Measurements from ENCODE around the gene YIPF7.

YIPF7 gene

GRCh38 chr4:44632733-44633132 lies 18.7 kb downstream of the YIPF7 start:
- Histone ChIP-seq H3K4me3 (no peak overlapping the region), H3K4me1 (no peaks in the 10 kb centered on the region), H3K9me3 (replicated peaks in 1 of 11) (no peaks in the 10 kb centered on the region), H3K4me2 (no peak overlapping the region), H3K36me3 (no peaks in the 10 kb centered on the region), H3K27ac (no peak overlapping the region), H3K27me3 (no peaks in the 10 kb centered on the region), H4K20me1 (no peaks in the 10 kb centered on the region), H3K9ac (no peak overlapping the region)
- no peak for TF ChIP-seq Cebpa-rat (IDR thresholded peaks at IDR 0.05)

GRCh38 chr4:44632089-44632488 lies 19.3 kb downstream of the YIPF7 start:
- Histone ChIP-seq H4K20me1 (no peaks in the 10 kb centered on the region), H3K27me3 (no peaks in the 10 kb centered on the region), H3K9me3 (replicated peaks in 1 of 11) (no peaks in the 10 kb centered on the region), H3K36me3 (no peaks in the 10 kb centered on the region), H3K9ac (no peak overlapping the region), H3K4me3 (no peak overlapping the region), H3K4me2 (no peak overlapping the region), H3K4me1 (no peaks in the 10 kb centered on the region), H3K27ac (no peak overlapping the region)
- no peak for TF ChIP-seq Cebpa-rat (IDR thresholded peaks at IDR 0.05)

GRCh38 chr4:44629280-44629866 lies 22.1 kb downstream of the YIPF7 start:
- H3K27ac ChIP-seq, result no peak overlapping the region
- no peak for TF ChIP-seq Cebpa-rat (IDR thresholded peaks at IDR 0.05)
- no peaks in the 10 kb centered on the region for H4K20me1 ChIP-seq
- no peak overlapping the region for H3K4me2 ChIP-seq
- no peaks in the 10 kb centered on the region for H3K36me3 ChIP-seq
- no peaks in the 10 kb centered on the region for H3K27me3 ChIP-seq
- no peak overlapping the region for H3K4me3 ChIP-seq
- H3K9ac ChIP-seq, result no peak overlapping the region
- H3K9me3 ChIP-seq (replicated peaks in 1 of 11), result no peaks in the 10 kb centered on the region
- no peaks in the 10 kb centered on the region for H3K4me1 ChIP-seq

DNA sequence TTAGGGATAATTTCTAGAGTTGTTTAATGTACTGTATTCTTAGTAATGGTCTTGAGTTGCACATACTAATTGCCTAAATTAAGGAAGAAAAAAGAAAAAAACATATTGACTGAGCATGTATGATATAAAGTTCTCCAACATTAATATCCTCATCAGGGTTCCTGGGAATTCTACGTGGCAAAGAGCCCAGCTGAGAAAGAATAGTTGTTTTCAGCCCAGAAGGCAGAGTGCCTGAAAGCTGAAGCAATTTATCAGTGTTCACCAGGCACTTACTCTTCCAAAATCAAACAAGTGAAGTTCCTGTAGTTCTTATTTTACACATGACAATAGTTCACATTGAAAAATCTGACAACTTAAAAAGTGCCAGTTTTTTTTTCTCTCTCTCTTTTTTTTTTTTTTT lies 27.7 kb downstream of the YIPF7 start:
- H3K9ac ChIP-seq, result no peak overlapping the region
- H3K9me3 ChIP-seq (replicated peaks in 1 of 11), result no peaks in the 10 kb centered on the region
- no peak overlapping the region for H3K27ac ChIP-seq
- no peaks in the 10 kb centered on the region for H3K27me3 ChIP-seq
- no peaks in the 10 kb centered on the region for H4K20me1 ChIP-seq
- TF ChIP-seq Cebpa-rat (IDR thresholded peaks at IDR 0.05), result no peak
- H3K4me1 ChIP-seq, result no peaks in the 10 kb centered on the region
- H3K36me3 ChIP-seq, result no peaks in the 10 kb centered on the region
- no peak overlapping the region for H3K4me3 ChIP-seq
- H3K4me2 ChIP-seq, result no peak overlapping the region

DNA sequence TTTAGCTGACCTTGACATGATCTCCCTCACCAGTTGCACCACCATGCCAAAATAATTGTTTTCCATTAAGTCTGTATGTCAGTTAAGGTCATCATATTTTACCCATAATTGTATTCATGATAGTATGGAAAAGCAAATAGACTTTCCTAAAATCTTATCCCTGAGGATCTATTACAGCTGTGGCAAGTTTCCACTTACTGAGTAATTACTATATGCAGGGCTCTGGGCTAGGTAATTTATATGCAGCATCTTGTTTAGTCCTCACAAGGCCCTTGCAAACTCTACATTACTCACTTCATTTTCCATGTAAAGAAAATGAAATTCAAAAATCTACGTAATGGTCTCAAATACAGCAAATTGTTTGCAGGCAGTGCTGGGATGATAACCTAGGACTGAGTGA lies 34.8 kb downstream of the YIPF7 start:
- Histone ChIP-seq H3K36me3 (no peaks in the 10 kb centered on the region), H3K9ac (no peak overlapping the region), H3K4me3 (no peak overlapping the region), H3K27ac (no peak overlapping the region), H4K20me1 (no peaks in the 10 kb centered on the region; a peak in 1 of 22 replicates), H3K4me1 (no peaks in the 10 kb centered on the region), H3K27me3 (no peaks in the 10 kb centered on the region), H3K4me2 (no peak overlapping the region), H3K9me3 (replicated peaks in 1 of 11) (no peaks in the 10 kb centered on the region)
- no peak for TF ChIP-seq Cebpa-rat (IDR thresholded peaks at IDR 0.05)

DNA sequence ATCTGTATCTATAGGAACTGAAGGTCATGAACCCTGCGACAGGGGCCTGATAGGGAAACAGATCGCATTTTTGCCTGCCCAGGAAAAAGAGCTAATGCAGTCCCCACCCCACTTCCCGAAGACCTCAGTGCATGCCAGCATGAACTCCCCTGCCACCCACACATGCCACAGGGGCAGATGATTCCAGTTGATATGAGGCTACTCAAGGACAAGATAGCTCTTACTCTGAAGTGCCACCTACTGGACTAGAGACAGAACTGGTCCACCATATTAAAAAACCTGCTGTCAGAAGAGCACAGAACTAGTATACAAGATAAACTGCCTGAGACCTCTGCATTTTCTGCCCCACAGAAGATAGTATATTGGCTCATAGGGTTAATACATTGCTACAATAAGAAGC lies 68.0 kb downstream of the YIPF7 start:
- no peak overlapping the region for H3K4me2 ChIP-seq
- H3K4me3 ChIP-seq, result no peak overlapping the region
- no peak for TF ChIP-seq Cebpa-rat (IDR thresholded peaks at IDR 0.05)
- H3K9ac ChIP-seq, result no peak overlapping the region
- H3K36me3 ChIP-seq, result no peaks in the 10 kb centered on the region
- no peaks in the 10 kb centered on the region for H3K4me1 ChIP-seq
- no peaks in the 10 kb centered on the region for H4K20me1 ChIP-seq
- H3K9me3 ChIP-seq (replicated peaks in 1 of 11), result peaks cover 0 to 10% (median 0%) of the 10 kb centered on the region in 11 experiments; a peak in 1 of 22 replicates
- H3K27ac ChIP-seq, result no peak overlapping the region
- H3K27me3 ChIP-seq, result no peaks in the 10 kb centered on the region

GRCh38 chr4:44580231-44580630 lies 71.2 kb downstream of the YIPF7 start:
- Histone ChIP-seq H3K4me1 (no peaks in the 10 kb centered on the region), H3K36me3 (no peaks in the 10 kb centered on the region)
- no peak for TF ChIP-seq Cebpa-rat (IDR thresholded peaks at IDR 0.05)

GRCh38 chr4:44578954-44579353 lies 72.5 kb downstream of the YIPF7 start:
- Histone ChIP-seq H3K4me2 (no peak overlapping the region), H3K27ac (no peak overlapping the region), H3K4me3 (no peak overlapping the region), H3K36me3 (no peaks in the 10 kb centered on the region), H4K20me1 (no peaks in the 10 kb centered on the region), H3K27me3 (no peaks in the 10 kb centered on the region), H3K9me3 (replicated peaks in 1 of 11) (peaks cover 0 to 7% (median 0%) of the 10 kb centered on the region in 11 experiments; a peak in 1 of 22 replicates), H3K9ac (no peak overlapping the region), H3K4me1 (no peaks in the 10 kb centered on the region)
- no peak for TF ChIP-seq Cebpa-rat (IDR thresholded peaks at IDR 0.05)

More at GRCh38 chr4:44580231-44580630, 71.2 kb downstream of the YIPF7 start:
- H3K27ac ChIP-seq, result no peak overlapping the region
- no peak overlapping the region for H3K4me3 ChIP-seq
- H3K4me2 ChIP-seq, result no peak overlapping the region
- no peak overlapping the region for H3K9ac ChIP-seq
- no peaks in the 10 kb centered on the region for H4K20me1 ChIP-seq
- H3K9me3 ChIP-seq (replicated peaks in 1 of 11), result peaks cover 0 to 10% (median 0%) of the 10 kb centered on the region in 11 experiments; a peak in 1 of 22 replicates
- no peaks in the 10 kb centered on the region for H3K27me3 ChIP-seq
